AG09319 (cell line): ENCODE data around the gene ADAD2.
"Not testable (repeated sequence)": the region's sequence is repeated elsewhere in the genome, so short reads cannot be mapped to it uniquely, and the experiment has no call there.

Experiments
- DNase-seq: peaks from one replicate; pipeline ENCODE4 v3.0.0-alpha.2; 2010; ENCODE audit warnings: low read depth; ENCODE audit errors: extremely low read depth
- CTCF ChIP-seq: IDR thresholded peaks from 2 replicates; pipeline ENCODE4 v1.5.1; 2011; ENCODE audit warnings: low read depth, mild to moderate bottlenecking, inconsistent platforms, low read length, moderate library complexity

ADAD2 gene

GRCh38 chr16:84207251-84207650, 16.3 kb downstream of the ADAD2 start:
- TF ChIP-seq CTCF: no peak

DNA sequence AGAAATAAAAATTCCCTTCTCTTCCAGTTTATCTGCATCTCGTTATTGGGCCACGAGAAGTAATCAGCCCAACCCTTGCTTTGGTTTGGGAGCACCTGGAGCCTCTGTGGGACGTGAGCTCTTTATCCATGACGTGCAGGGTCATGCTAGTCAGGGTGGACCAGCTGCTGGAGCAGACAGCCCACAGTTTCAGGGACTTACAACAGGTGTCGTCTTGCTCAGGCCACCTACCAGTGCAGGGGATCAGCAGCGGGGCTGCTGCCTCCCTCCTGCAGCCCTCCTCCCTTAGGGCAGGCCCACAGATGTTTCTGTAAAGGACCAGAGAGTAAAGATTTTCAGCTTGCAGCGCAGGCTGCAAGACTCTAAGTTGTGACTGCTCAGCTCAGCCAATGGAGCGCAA, 16.9 kb downstream of the ADAD2 start:
- no peak for DNase-seq
- no peak for TF ChIP-seq CTCF

More at GRCh38 chr16:84207251-84207650, 16.3 kb downstream of the ADAD2 start:
- no peak for DNase-seq

GRCh38 chr16:84209989-84210388, 19.0 kb downstream of the ADAD2 start:
- TF ChIP-seq CTCF: no peak; the same call in 1 of the 2 replicates
- no peak for DNase-seq

DNA sequence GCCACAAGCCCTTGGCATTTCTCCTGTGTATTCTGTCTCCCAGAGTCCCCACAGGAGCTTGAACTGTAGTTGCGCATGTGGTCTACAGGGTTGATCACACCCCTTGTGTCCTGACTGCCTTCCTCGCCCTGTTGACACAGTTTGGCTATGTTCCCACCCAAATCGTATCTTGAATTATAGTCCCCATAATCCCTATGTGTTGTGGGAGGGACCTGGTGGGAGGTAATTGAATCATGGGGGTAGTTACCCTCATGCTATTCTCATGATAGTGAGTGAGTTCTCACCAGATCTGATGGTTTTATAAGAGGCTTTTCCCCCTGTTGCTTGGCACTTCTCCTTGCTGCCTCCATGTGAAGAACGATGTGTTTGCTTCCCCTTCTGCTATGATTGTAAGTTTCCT, 21.2 kb downstream of the ADAD2 start:
- TF ChIP-seq CTCF: no peak
- DNase-seq: no peak

GRCh38 chr16:84212631-84213030, 21.7 kb downstream of the ADAD2 start:
- no peak for TF ChIP-seq CTCF
- no peak for DNase-seq

GRCh38 chr16:84214451-84215066, 23.6 kb downstream of the ADAD2 start:
- DNase-seq: no peak
- no peak for TF ChIP-seq CTCF

DNA sequence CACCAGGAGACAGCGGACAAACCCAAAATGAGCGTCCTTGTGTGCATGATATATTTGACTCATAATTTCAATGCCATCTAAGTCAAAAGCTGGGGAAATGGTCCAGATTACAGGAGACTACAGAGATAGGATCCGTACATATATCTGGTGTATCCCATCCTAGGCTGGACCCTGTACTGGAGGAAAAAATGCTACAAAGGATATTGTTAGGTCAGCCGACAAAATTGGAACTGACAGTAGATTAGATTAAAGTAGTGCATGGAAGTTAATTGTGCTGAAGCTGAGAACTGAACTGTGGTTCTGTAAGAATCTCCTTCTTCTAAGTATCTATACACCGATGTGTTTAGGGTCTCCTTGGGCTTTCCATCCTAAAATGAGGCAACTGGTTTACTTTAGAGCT, 24.6 kb downstream of the ADAD2 start:
- no peak for TF ChIP-seq CTCF

DNA sequence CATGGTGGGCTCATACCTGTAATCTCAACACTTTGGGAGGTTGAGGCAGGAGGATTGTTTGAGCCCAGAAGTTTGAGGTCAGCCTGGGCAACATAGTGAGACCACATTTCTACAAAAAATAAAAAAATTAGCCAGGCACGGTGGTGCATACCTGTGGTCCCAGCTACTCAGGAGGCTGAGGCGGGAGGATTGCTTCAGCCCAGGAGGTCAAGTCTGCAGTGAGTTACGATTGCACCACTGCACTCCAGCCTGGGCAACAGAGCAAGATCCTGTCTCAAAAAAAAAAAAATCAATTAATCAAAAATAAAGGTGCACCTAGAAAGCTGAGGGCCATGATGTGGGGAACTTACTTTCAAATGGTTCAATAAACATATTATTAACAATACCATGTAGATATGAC, 25.2 kb downstream of the ADAD2 start:
- DNase-seq: not testable (repeated sequence)

More for the DNA sequence above, 24.6 kb downstream of the ADAD2 start:
- DNase-seq: no peak
